GM04504 (cell line): ENCODE data around the gene FETUB.

ENCODE experiments used
- DNase-seq: peaks from one replicate; pipeline ENCODE4 v3.0.0-alpha.2; 2012; ENCODE audit warnings: low read depth

Gene FETUB, protein sequence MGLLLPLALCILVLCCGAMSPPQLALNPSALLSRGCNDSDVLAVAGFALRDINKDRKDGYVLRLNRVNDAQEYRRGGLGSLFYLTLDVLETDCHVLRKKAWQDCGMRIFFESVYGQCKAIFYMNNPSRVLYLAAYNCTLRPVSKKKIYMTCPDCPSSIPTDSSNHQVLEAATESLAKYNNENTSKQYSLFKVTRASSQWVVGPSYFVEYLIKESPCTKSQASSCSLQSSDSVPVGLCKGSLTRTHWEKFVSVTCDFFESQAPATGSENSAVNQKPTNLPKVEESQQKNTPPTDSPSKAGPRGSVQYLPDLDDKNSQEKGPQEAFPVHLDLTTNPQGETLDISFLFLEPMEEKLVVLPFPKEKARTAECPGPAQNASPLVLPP

DNA sequence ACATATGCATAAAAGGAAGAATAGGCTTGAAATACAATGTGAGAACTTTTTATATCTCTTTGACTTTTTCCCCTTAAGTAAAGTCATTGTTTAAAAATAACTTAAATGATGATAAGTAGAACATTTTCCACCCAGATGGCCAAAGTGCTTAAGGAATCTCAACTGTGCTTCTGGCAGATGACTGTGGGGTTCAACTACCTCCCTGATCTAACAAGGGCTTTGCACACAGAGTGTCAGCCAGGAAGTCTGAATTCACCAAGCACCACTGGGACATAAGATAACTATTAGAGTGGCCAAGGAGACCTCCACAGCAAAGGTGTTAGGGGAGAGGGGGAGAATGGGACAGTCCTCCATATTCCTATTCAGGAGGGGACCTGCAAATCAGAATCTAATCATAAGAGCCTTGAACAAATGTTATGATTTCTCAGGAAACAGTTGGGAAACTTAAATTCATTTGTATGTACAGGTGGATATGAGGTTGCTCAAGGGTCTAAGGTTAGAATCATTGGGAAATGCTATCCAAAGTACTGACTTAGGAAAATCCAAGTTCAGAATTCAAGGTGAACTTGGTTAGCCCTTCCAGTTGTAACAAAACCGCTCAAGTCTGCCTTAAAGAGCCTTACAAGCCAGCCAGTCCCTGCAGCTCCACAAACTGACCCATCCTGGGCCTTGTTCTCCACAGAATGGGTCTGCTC is at the start of gene FETUB:
Gene FETUB, plus strand, starts transcription at position 622 of the 695 bp plus-strand sequence. Its CDS starts 62 bp downstream, at position 684.
- DNase-seq: no peak

DNA sequence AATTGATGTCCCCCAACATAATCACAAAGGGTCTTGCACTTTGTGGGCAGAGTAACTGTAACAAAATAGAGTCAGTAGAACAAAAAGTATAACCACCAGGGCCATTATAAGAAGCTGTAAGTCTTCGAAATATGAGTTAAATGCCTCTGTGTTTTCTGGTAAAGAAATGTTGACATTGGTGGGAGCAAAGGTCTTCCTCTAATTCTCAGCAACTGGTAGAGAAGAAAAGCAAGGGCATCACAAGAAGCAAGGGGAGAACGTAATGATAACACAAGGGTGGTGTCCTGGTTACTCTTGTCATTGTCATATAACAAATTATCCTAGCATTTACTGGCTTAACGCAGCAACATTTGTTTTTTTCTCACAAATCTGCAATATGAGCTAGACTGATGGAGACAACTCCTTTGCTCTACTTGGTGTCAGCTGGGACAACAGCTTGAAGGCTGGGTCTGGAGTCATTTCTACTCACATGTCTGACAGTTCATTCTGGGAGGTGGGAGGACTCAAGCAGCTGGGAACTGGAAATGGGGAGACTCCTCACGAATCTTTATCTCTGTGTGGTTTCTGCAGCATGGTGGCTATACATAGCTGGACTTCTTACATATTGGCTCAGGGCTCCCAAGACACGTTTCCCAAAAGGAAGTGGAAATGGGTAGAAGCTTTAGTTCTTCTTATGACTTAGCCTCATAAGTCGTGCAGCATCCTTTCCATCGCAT is 49.5 kb upstream of the FETUB start:
- DNase-seq: no peak

DNA sequence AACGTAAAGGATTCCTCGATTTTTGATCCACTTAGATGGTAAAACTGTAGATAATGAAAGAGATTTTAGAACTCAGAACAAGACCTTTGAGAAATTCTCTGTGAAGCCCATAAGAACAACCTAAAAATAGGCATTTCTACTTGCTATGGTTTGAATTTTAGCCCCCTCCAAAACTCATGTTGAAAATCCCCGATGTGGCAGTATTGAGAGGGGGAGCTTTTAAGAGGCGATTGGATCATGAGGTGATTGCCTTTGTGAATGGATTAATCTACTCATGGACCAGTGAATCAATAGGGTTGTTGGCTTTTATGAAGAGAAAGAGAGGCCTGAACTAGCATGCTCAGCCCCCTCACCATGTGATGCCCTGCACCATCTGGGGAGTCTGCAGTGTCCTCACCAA is 47.5 kb upstream of the FETUB start:
- DNase-seq: no peak

DNA sequence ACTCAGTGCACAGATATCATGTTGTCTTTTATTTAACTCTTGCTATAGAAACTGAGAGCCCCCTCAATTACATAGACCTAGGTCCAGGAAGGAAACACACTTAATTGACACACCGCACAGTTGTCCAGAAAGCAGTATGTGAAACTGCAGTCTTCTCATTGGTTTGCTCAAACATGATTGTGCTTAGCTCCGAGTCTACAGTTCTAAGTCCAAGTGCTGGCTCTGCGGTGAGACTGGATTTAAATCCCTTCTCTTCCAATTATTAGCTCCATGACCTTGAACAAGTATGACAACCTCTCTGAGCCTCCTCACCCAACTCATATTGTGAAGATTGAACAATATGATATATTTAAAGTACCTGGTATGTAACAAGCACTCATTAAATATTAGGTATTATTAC is 46.3 kb upstream of the FETUB start:
- DNase-seq: no peak

DNA sequence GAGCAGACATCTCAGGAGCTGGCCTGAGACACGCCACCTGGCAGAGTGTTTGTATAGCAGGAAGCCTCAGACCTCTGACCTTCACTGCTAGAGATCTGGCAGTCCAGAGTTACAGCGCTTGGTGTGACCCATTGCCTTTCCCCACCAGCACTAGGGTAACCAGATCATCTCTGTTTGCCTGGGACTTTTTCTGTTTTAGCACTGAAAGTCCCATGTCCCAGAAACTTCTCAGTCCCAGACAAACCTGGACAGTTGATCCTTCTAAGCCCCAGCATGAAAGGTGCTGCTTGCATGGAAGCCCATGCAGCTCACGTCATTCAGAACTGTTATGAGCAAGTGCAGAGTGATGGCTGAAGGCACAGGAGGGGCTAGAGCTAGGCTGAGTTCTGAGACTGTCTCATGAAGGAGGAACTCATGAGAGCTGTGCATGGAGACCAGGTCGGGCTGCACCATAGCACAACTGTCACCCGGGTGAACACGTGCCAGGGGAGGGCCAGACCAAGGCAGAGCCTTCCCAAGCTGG is 45.5 kb upstream of the FETUB start:
- DNase-seq: no peak

DNA sequence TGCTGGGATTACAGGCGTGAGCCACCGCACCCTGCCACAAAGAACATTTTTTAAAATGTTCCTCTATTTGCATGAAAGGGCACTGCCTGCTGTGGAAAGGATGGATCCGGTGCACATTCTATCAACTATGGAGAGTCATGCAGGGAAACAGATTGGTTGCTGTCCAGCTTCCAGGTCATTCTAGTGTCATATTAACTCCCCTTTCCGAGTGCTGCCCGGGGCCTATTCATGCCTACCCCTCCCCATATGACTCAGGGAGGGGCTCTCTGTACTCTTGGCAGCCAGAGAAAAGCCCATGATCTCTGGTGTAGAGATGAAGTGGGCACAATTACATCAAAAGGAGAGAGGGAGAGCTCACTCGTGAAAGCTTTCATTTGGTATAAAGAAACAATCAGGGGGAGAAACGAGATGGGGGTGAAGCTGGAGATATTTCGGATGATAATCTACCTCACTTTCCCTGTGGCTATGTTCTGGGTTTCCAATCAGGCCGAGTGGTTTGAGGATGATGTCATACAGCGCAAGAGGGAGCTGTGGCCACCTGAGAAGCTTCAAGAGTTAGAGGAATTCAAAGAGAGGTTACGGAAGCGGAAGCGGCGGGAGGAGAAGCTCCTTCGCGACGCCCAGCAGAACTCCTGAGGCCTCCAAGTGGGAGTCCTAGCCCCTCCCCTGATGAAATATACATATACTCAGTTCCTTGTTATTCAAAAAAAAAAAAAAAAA is 43.5 kb upstream of the FETUB start:
- DNase-seq: no peak

DNA sequence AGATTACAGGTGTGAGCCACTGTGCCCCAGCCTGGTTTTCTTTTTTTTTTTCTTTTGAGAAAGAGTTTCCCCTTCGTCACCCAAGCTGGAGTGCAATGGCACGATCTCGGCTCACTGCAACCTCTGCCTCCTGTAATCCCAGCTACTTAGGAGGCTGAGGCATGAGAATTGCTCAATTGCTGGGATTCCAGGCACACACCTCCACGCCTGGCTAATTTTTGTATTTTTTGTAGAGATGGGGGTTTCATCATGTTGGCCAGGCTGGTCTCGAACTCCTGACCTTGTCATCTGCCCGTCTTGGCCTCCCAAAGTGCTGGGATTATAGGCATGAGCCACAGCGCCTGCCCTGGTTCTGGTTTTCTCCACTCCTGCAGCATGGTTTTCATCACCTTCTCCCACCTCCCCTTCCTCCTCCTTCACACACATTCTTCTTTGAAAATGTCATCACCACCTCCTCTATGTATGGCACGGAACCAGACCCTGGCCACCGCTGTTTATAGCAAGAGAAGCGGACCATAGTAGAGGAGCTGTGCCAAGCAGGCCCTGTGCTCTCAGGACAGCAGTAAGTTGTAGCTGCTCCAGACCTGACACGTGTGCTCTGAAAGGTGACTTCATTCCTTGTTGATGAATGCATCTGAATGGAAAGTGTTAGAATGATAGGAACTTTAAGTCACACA is 42.0 kb upstream of the FETUB start:
- no peak for DNase-seq

DNA sequence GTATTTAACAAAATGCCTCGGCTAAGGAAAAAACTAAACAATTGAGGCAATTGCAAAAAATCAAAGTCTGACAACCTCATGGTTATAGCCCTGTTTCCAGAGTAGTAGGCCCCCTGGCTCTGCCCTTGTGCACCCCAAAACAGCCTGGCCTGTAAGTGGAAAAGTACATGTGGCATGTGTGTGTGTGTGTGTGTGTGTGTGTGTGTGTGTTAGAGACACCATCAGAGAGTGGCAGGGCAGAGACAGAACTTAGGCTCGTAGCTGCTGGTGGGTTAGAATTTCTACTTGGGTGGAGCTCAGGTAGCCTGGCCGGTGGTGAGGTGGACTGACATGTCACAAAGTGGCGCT is 41.4 kb upstream of the FETUB start:
- no peak for DNase-seq

DNA sequence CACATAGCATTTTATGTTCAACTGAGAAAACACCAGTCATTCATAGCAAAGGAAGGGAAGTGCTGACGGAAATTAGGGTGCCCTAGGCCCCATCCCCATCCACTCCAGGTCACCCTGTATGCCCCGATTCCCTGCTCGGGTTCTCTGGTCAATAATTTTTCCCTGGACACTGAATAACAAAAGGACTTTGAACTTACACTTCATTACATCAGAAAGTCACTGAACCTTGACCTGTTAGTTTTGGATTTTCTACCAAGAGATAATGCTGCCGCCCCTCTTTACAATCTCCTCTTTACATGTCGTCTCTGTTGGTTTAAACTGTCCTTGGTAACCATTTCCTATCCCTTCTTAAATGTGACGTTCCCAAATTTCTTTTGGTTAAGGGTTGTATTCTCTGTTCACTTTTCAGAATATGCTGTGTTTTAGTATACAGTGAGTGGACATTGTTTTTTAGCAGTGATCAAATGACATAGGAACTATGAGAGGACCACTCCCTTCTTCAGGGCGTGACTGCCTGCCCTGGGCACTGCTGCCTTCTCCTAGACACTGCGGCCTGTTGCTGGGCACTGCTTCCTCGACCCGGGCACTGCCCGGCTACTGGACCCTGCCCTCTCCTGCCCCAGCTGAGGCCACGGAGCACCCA is 40.9 kb upstream of the FETUB start:
- DNase-seq: no peak

DNA sequence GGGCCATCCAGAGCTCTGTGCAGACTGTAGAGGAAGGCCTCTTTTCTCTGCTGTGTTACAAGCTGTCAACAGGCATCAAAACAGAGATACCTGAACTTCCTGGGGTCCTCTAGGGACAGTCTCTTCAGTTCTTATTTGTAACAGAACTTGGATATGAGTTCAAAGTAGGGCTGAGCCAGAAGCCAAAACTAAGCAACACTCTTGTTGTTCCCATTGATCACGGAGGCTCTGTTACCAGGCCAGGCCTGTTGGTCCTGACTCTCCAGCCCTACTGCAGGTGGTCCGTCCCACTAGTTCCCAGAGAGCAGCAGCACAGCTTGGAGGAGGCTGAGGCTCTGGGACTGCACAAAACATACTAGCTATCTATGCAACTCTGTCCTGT is 40.4 kb upstream of the FETUB start:
- DNase-seq: no peak

DNA sequence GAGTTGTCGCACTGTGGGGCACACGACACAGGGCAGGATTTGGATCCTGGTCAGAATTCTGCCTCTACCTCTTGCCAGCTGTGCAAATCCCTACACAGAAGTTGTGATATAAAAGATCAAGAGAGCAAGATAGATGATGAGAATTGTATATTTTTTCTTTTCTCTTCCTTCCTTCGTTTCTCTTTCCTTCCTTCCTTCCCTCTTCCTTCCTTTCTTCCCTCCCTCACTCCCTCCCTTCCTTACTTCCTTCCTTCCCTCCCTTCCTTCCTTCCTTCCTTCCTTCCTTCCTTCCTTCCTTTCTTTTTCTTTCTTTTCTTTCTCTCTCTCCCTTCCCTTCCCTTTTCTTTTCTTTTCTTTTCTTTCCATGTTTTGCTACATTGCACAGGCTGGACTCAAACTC is 39.3 kb upstream of the FETUB start:
- DNase-seq: no peak

DNA sequence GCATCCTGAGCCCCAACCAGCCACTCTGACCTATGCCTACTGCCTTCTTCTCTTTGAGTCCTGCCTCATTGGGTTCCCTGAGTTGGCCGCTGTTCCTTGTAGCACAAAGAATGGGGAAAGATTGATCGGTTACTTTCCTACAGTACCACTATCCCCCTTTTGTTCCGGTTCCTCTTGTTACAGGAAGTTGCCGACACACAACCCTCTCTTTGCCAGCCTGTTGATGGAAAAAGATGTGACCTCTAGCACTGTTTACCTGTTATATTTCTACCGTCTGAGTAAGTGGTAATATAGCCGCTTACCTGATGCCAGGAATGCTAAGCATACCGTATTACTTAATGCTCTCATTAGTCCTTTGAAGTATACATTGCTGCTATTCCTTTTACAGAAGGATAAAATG is 37.0 kb upstream of the FETUB start:
- DNase-seq: no peak

DNA sequence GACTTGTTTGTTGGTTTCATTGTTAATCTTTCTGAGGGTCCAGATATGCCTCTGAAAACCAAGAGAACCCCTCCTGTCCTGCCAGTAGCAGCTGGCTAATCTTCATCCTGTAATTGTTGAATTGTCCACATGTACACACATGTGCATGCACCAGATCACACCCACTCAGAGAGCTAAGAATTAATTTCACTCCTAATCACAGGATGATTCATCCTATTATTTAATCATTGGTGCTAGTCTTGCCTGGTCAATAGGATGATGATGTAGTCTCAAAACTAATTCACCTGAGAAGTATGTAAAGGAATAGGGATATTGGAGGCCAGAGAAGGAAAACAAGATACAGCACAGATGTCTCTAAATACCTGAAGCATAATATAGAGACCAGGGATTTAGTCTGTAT is 35.1 kb upstream of the FETUB start:
- DNase-seq: no peak

DNA sequence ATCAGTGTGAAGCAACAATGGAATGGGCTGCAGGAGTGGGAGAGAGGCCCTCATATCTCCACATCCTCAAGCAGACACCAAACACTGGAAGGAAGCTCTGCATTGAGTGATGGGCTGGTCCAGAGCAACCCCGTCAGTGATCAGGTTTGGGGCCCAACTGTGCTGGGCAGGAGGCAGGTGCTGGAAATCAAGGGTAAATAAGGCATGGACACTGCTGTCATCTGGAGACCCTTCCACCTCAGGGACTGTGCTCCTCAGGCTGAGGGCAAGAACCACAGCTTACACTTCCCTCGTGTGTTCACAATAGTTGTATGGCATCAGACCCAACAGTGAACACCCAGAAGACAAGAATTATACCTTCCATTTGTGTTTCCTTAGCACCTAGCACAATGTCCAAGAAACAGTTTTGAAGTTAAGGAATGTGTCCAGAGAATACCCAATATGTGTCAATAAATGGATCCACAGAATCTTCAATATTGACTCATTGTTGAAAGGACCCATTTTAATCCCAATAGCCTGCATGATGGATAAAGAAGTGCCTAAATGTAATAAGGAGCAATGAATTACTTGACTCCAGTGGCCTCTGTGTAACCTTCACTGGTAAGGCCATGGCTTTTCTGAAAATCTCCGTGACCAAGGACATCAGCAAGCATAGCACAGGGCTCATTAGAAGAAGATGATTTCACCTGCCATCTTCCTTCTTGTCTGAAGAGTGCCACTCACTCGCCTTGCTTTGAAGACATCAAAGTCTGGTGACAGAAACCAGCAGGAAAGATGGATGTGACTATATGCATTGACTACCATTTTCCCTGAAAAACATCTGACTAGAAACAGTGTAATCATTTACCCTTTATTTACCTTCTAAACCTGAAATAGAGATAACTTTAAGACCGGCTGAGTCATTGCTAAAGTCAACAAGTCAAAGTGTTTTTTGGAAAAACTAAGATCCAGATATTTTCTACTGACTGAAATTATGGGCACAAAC is 34.3 kb upstream of the FETUB start:
- DNase-seq: no peak

DNA sequence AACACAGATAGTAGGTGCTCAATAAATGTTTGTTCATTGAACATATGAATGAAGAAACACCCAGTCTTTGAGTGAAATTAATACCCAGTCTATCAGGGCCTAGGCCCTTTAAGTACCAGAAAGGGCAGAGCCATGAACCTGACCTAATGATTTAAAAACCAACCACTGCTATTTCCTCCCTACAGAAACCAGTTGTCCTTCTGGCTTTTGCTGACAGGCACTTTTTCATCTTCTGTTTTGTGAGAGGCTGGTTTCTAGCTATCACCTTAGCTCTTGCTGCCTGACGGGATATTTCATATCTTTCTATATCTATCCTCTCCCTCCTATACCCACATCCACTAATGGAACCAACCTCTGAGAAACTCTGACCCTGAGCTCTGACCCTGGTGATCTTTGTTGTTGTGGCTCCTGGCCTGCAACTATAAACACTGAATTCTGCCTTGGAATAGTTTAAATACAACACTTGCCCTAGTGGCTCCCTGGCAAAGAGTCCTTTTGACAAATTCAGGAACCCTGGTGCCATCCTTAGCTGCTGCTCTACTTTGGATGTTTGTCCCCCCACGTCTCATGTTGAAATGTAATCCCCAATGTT is 31.5 kb upstream of the FETUB start:
- no peak for DNase-seq

DNA sequence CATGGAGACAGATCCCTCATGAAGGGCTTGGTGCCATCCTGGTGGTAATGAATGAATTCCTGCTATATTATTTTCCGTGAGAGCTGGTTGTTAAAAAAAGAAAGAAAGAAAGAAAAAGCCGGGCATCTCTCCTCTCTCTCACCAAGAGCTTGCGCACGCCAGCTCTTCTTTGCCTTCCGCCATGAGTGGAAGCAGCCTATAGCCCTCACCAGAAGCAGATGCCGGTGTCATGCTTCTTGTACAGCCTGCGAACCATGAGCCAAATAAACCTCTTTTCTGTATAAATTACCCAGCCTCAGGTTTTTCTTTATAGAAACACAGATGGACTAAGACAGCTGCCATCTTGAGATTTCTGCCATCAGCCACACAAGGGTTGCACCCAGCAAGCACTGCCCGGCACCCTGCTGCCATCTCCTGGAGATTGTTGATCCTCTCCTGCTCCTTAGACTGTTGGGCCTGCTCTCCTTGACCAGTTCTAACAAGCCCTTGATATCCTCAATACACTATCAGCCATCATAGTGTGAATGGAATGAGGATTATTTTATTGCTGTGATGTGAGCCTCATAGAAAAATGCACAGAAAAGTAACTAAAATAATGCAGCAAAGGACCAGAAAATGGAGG is 30.8 kb upstream of the FETUB start:
- no peak for DNase-seq

DNA sequence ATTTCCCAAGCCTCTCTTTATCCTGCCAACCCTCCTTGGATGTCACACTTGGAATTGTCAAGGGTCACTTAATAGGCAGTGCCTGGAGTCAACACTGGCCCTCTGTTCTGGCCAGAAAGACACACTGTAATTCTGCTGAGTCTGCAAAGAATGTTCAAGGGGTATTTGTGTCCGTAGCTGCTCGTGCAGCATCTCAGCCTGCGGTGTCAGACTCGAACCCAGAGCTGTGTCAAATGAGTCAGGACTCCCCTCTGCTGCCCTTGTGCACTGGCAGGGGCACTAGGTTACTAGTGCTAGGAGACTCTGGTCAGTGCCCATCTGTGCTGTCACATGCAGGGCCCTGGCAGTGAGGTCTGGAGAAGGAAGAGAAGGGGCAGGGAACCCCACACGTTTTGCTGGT is 28.1 kb upstream of the FETUB start:
- DNase-seq: no peak

DNA sequence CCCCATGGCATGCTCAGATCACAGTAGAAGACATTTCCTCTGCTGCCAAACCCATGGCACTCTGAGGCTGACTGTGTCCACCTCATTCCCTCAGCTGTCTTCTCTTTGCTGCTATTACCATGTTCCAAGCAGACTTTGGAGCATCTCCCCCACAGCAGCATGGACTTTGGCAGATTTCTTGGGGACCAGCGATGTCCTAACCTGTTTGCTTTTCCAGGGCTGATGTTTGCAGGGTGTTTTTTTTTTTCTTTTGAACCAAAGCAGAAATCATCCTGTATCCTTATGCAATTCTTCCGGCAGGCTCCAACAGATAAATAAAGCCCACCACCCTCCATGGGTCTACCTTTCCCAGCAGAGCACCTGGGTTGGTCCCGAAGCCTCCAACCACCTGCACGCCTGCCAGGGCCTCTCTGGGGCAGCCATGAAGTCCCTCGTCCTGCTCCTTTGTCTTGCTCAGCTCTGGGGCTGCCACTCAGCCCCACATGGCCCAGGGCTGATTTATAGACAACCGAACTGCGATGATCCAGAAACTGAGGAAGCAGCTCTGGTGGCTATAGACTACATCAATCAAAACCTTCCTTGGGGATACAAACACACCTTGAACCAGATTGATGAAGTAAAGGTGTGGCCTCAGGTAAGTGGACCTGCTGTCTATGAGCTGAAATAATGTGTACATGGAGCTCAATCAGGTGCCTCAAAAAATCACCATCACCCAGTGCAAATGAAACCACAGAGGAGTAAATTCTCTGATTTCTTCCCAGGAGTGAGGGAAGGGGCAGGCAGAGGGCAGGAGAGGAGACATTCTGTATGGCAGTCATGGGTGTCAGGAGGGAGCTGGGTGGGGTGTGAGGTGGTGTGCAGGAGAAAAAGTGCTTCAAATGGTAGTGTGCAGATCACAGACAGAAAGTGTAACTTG is 27.2 kb upstream of the FETUB start, which contains the start of gene AHSG:
Gene AHSG, plus strand, starts transcription at position 340 of the 916 bp plus-strand sequence. Its CDS starts 82 bp downstream, at position 422.
- no peak for DNase-seq
